Kasumi-1 (cell line): ENCODE measurements around the gene INPP4B.
A peak's percentile ranks its signal among the peaks of the same experiment; 100 is the strongest.
"Not testable (repeated sequence)": the region's sequence is repeated elsewhere in the genome, so short reads cannot be mapped to it uniquely, and the experiment has no call there.

ENCODE experiments used
- DNase-seq, 2 experiments: peaks; one replicate each; lab custom pipeline; 2025; lab: John Stamatoyannopoulos, UW

Gene INPP4B

GRCh38 chr4:142414366-142414990, 431.6 kb downstream of the INPP4B start:
- no peak for DNase-seq

GRCh38 chr4:142413485-142413884, 432.6 kb downstream of the INPP4B start:
- DNase-seq = no peak

- DNase-seq = no peak
Measured at GRCh38 chr4:142411993-142412392, 434.1 kb downstream of the INPP4B start.

- no peak for DNase-seq
Measured at GRCh38 chr4:142408003-142408441, 438.1 kb downstream of the INPP4B start.

- no peak for DNase-seq
Measured at GRCh38 chr4:142407596-142407995, 438.5 kb downstream of the INPP4B start.

- DNase-seq = no peak
Measured at GRCh38 chr4:142406917-142407501, 439.1 kb downstream of the INPP4B start.

GRCh38 chr4:142406499-142406835, 439.6 kb downstream of the INPP4B start:
- DNase-seq = no peak

GRCh38 chr4:142405695-142406498, 440.2 kb downstream of the INPP4B start:
- peak; percentile 67 to 79 for DNase-seq

GRCh38 chr4:142405021-142405694, 440.9 kb downstream of the INPP4B start:
- peak; percentile 90 to 91 for DNase-seq

- DNase-seq = peak; percentile 21 to 43
Measured at GRCh38 chr4:142404191-142404611, 441.9 kb downstream of the INPP4B start.

- no peak for DNase-seq
Measured at GRCh38 chr4:142402900-142403299, 443.2 kb downstream of the INPP4B start.

GRCh38 chr4:142402156-142402555, 443.9 kb downstream of the INPP4B start:
- DNase-seq = no peak

GRCh38 chr4:142397364-142397991, 448.6 kb downstream of the INPP4B start:
- not testable (repeated sequence) for DNase-seq

GRCh38 chr4:142396279-142396678, 449.8 kb downstream of the INPP4B start:
- DNase-seq = peak; percentile 18 to 22

GRCh38 chr4:142393127-142393526, 453.0 kb downstream of the INPP4B start:
- DNase-seq = no peak

- no peak for DNase-seq
Measured at GRCh38 chr4:142386856-142387255, 459.2 kb downstream of the INPP4B start.

GRCh38 chr4:142386449-142386848, 459.7 kb downstream of the INPP4B start:
- no peak for DNase-seq

GRCh38 chr4:142383800-142384470, 462.2 kb downstream of the INPP4B start:
- DNase-seq = no peak

GRCh38 chr4:142383354-142383753, 462.7 kb downstream of the INPP4B start:
- DNase-seq = no peak

GRCh38 chr4:142380052-142380602, 466.0 kb downstream of the INPP4B start:
- DNase-seq = no peak
